Dedifferentiated amniotic fluid mesenchymal stem cell (primary cell): ENCODE results near the gene ANKHD1.

Source experiments
- DNase-seq: peaks from one replicate; pipeline ENCODE4 v3.0.0-alpha.2; 2016; ENCODE audit errors: extremely low spot score

The ANKHD1 gene

GRCh38 chr5:140545606-140546005 is 144.0 kb downstream of the ANKHD1 start:
- no peak for DNase-seq

- no peak for DNase-seq
Observed at GRCh38 chr5:140546851-140547507, 145.3 kb downstream of the ANKHD1 start.

- DNase-seq: peak; percentile 96
Observed at GRCh38 chr5:140547508-140548299, 146.1 kb downstream of the ANKHD1 start, which contains the start of gene EIF4EBP3. Gene EIF4EBP3 (plus strand): TSS chr5:140547662. CDS start chr5:140547738, 76 bp downstream.

- DNase-seq: no peak
Observed at GRCh38 chr5:140548300-140548688, 146.7 kb downstream of the ANKHD1 start.

- DNase-seq: no peak
Observed at GRCh38 chr5:140548791-140549190, 147.2 kb downstream of the ANKHD1 start.

GRCh38 chr5:140549237-140550144 is 147.9 kb downstream of the ANKHD1 start:
- no peak for DNase-seq

- no peak for DNase-seq
Observed at GRCh38 chr5:140550147-140551079, 148.8 kb downstream of the ANKHD1 start.

- no peak for DNase-seq
Observed at GRCh38 chr5:140551872-140552271, 150.2 kb downstream of the ANKHD1 start.

- no peak for DNase-seq
Observed at GRCh38 chr5:140553657-140554056, 152.0 kb downstream of the ANKHD1 start.

GRCh38 chr5:140554454-140554853 is 152.8 kb downstream of the ANKHD1 start:
- no peak for DNase-seq

GRCh38 chr5:140555747-140556312 is 154.2 kb downstream of the ANKHD1 start:
- no peak for DNase-seq

GRCh38 chr5:140556438-140556837 is 154.8 kb downstream of the ANKHD1 start:
- no peak for DNase-seq

GRCh38 chr5:140557136-140557805 is 155.6 kb downstream of the ANKHD1 start, which contains the start of gene SRA1:
Gene SRA1 (minus strand): TSS chr5:140557473. CDS start chr5:140557452, 21 bp downstream.
- DNase-seq: peak; percentile 90

- DNase-seq: no peak
Observed at GRCh38 chr5:140557965-140558364, 156.3 kb downstream of the ANKHD1 start.

GRCh38 chr5:140558542-140558941 is 156.9 kb downstream of the ANKHD1 start:
- DNase-seq: no peak

GRCh38 chr5:140560227-140560626 is 158.6 kb downstream of the ANKHD1 start:
- DNase-seq: no peak

GRCh38 chr5:140561753-140562523 is 160.3 kb downstream of the ANKHD1 start:
- no peak for DNase-seq

GRCh38 chr5:140563596-140563995 is 162.0 kb downstream of the ANKHD1 start:
- DNase-seq: no peak
